GM21529 (cell line): Measurements from ENCODE around the gene XRCC5.
A peak's percentile ranks its signal among the peaks of the same experiment; 100 is the strongest.
"Not testable (repeated sequence)": the region's sequence is repeated elsewhere in the genome, so short reads cannot be mapped to it uniquely, and the experiment has no call there.

ENCODE experiments used
- ATAC-seq: cut with Tn5 transposase; IDR thresholded peaks from one replicate; pipeline ENCODE4 v1.9.1; 2021; ENCODE audit not compliant: unreplicated experiment

The XRCC5 gene

GRCh38 chr2:216108967-216109921 is at the start of gene XRCC5:
XRCC5 (plus strand) TSS chr2:216109348; CDS start chr2:216109437, 89 bp downstream.
- ATAC-seq, result peak; percentile 49

GRCh38 chr2:216064014-216064630 is 45.0 kb upstream of the XRCC5 start:
- ATAC-seq, result no peak

- no peak for ATAC-seq
Observed at GRCh38 chr2:216064665-216065064, 44.5 kb upstream of the XRCC5 start.

- no peak for ATAC-seq
Observed at GRCh38 chr2:216066230-216066629, 42.9 kb upstream of the XRCC5 start.

GRCh38 chr2:216069028-216069427 is 40.1 kb upstream of the XRCC5 start:
- no peak for ATAC-seq

- ATAC-seq, result no peak
Observed at GRCh38 chr2:216070195-216070594, 39.0 kb upstream of the XRCC5 start.

- ATAC-seq, result no peak
Observed at GRCh38 chr2:216071111-216071851, 37.9 kb upstream of the XRCC5 start.

GRCh38 chr2:216072473-216072872 is 36.7 kb upstream of the XRCC5 start:
- ATAC-seq, result no peak

- ATAC-seq, result no peak
Observed at GRCh38 chr2:216073773-216074172, 35.4 kb upstream of the XRCC5 start.

- ATAC-seq, result no peak
Observed at GRCh38 chr2:216074380-216074779, 34.8 kb upstream of the XRCC5 start.

GRCh38 chr2:216074794-216075193 is 34.4 kb upstream of the XRCC5 start:
- no peak for ATAC-seq

GRCh38 chr2:216075510-216076485 is 33.4 kb upstream of the XRCC5 start:
- ATAC-seq, result no peak

GRCh38 chr2:216078776-216079175 is 30.4 kb upstream of the XRCC5 start:
- ATAC-seq, result no peak

GRCh38 chr2:216080048-216080447 is 29.1 kb upstream of the XRCC5 start:
- not testable (repeated sequence) for ATAC-seq

GRCh38 chr2:216081012-216081411 is 28.1 kb upstream of the XRCC5 start:
- no peak for ATAC-seq

- peak; percentile 96 for ATAC-seq
Observed at GRCh38 chr2:216081487-216082116, 27.5 kb upstream of the XRCC5 start, which contains the start of the genes PECR and TMEM169. PECR (minus strand) TSS chr2:216081809; CDS start chr2:216081741, 68 bp downstream. TMEM169 (plus strand) TSS chr2:216081919; CDS start chr2:216095964, 14,045 bp downstream.

- ATAC-seq, result peak; percentile 9
Observed at GRCh38 chr2:216082117-216082711, 26.9 kb upstream of the XRCC5 start.

- ATAC-seq, result no peak
Observed at GRCh38 chr2:216082805-216083204, 26.3 kb upstream of the XRCC5 start.
